Measurements from ENCODE around the gene PEX11B. TPM values are rescaled to one million over a fixed set of nuclear protein-coding genes. Genes with fewer than 3 reads are reported as not detected.

Gene PEX11B
- total RNA-seq, 1 experiment from 2014 or later: 16.1 TPM

- POLR2A ChIA-PET: interaction anchor here (0.5 to 1.1 kb wide), 8 partner anchors 32 to 161 kb away, joined by 3 to 12 read pairs (median 4); partner anchors contain the start of genes ANKRD34A, LIX1L, POLR3GL and RBM8A
- peak; percentile 95 to 97 for DNase-seq
- BruUV-seq (replicated peaks): no TSS peak
- H3K9me3 Mint-ChIP-seq (ENCODE audit: unreplicated experiment): no peaks in the 10 kb centered on the region
- H3K4me1 ChIP-seq: peaks cover 8% of the 10 kb centered on the region
- intact Hi-C loops (cut with micrococcal nuclease; ENCODE audit: unreplicated experiment): loop anchor here (1.0 to 5.0 kb wide), 8 partner anchors 12 to 145 kb away; partner anchors contain the start of genes ITGA10 and RBM8A
- no peak overlapping the region for H3K4me3 ChIP-seq (ENCODE audit: low read depth, low read length)
- no peaks in the 10 kb centered on the region for H3K36me3 Mint-ChIP-seq (ENCODE audit: insufficient read depth, unreplicated experiment)
- H3K4me3 Mint-ChIP-seq (ENCODE audit: unreplicated experiment): peak overlapping the region; percentile 66
- TF ChIP-seq, protein P1, sequence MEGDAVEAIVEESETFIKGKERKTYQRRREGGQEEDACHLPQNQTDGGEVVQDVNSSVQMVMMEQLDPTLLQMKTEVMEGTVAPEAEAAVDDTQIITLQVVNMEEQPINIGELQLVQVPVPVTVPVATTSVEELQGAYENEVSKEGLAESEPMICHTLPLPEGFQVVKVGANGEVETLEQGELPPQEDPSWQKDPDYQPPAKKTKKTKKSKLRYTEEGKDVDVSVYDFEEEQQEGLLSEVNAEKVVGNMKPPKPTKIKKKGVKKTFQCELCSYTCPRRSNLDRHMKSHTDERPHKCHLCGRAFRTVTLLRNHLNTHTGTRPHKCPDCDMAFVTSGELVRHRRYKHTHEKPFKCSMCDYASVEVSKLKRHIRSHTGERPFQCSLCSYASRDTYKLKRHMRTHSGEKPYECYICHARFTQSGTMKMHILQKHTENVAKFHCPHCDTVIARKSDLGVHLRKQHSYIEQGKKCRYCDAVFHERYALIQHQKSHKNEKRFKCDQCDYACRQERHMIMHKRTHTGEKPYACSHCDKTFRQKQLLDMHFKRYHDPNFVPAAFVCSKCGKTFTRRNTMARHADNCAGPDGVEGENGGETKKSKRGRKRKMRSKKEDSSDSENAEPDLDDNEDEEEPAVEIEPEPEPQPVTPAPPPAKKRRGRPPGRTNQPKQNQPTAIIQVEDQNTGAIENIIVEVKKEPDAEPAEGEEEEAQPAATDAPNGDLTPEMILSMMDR (IDR thresholded peaks at IDR 0.05; ENCODE audit: insufficient read depth in 1 of 2, low read depth in 1 of 2, low read length in 1 of 2, severe bottlenecking in 1 of 2, unreplicated experiment in 1 of 2): peak; percentile 91 to 95
- H3K9me3 ChIP-seq: no peaks in the 10 kb centered on the region
- H3K36me3 ChIP-seq (ENCODE audit: control insufficient read depth, insufficient read depth, low read length): no peaks in the 10 kb centered on the region
- no peaks in the 10 kb centered on the region for H3K27me3 ChIP-seq (replicated peaks; ENCODE audit: control insufficient read depth, insufficient read depth, low read length)
- H3K27ac Mint-ChIP-seq (ENCODE audit: unreplicated experiment): peak overlapping the region; percentile 84
- H3K27me3 Mint-ChIP-seq (ENCODE audit: insufficient read depth, unreplicated experiment): no peaks in the 10 kb centered on the region
- CTCF ChIA-PET: interaction anchor here (0.6 to 2.3 kb wide), 24 partner anchors 10 to 144 kb away, joined by 3 to 32 read pairs (median 4); partner anchors contain the start of genes ANKRD34A, ITGA10, LIX1L and NUDT17
- peaks cover 7% of the 10 kb centered on the region for H3K4me1 Mint-ChIP-seq (ENCODE audit: low read depth, unreplicated experiment)
These were observed 26.7 kb downstream of the PEX11B start for GRCh38 chr1:145891587-145892485.

DNA sequence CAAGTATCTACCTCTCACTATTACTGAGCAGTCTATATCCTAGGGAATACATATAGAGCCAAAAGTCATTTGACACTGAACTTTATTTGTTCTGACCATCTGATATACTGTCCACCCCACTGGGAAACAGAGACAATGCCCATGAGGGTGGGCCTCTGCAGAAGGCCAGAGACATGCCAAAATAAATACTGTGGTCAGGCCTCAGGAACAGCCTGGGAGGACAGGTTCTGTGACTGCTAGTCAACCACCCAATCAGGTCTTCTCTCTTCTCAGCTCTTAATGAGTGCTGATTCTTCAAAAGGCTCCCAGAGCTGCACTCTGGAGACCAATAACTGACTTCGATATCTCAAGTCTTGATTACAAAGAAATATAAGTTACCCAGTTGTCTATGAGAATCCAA lies 27.4 kb downstream of the PEX11B start:
- no peaks in the 10 kb centered on the region for H3K27me3 ChIP-seq (replicated peaks; ENCODE audit: control insufficient read depth, insufficient read depth, low read length)
- Mint-ChIP-seq H3K9me3 (ENCODE audit: unreplicated experiment) (no peaks in the 10 kb centered on the region), H3K27ac (ENCODE audit: unreplicated experiment) (no peak overlapping the region), H3K4me1 (ENCODE audit: low read depth, unreplicated experiment) (peaks cover 7% of the 10 kb centered on the region), H3K27me3 (ENCODE audit: insufficient read depth, unreplicated experiment) (no peaks in the 10 kb centered on the region), H3K36me3 (ENCODE audit: insufficient read depth, unreplicated experiment) (no peaks in the 10 kb centered on the region), H3K4me3 (ENCODE audit: unreplicated experiment) (no peak overlapping the region)
- BruUV-seq (replicated peaks): no TSS peak
- intact Hi-C loops (cut with micrococcal nuclease; ENCODE audit: unreplicated experiment): loop anchor here (5.0 kb wide), 2 partner anchors 36 to 146 kb away; partner anchors contain the start of gene RBM8A
- H3K9me3 ChIP-seq: no peaks in the 10 kb centered on the region
- TF ChIP-seq, protein P1 (IDR thresholded peaks at IDR 0.05; ENCODE audit: insufficient read depth in 1 of 2, low read depth in 1 of 2, low read length in 1 of 2, severe bottlenecking in 1 of 2, unreplicated experiment in 1 of 2): no peak
- peaks cover 8% of the 10 kb centered on the region for H3K4me1 ChIP-seq
- CTCF ChIA-PET: interaction anchor here (0.6 to 2.3 kb wide), 14 partner anchors 18 to 145 kb away, joined by 3 to 32 read pairs (median 4); partner anchors contain the start of genes ANKRD34A, ITGA10, LIX1L and NUDT17
- POLR2A ChIA-PET: interaction anchor here (0.7 to 1.1 kb wide), 4 partner anchors 31 to 67 kb away, joined by 3 to 5 read pairs (median 3); partner anchors contain the start of genes LIX1L and RBM8A
- DNase-seq: no peak
- no peaks in the 10 kb centered on the region for H3K36me3 ChIP-seq (ENCODE audit: control insufficient read depth, insufficient read depth, low read length)
- no peak overlapping the region for H3K4me3 ChIP-seq (ENCODE audit: low read depth, low read length)

DNA sequence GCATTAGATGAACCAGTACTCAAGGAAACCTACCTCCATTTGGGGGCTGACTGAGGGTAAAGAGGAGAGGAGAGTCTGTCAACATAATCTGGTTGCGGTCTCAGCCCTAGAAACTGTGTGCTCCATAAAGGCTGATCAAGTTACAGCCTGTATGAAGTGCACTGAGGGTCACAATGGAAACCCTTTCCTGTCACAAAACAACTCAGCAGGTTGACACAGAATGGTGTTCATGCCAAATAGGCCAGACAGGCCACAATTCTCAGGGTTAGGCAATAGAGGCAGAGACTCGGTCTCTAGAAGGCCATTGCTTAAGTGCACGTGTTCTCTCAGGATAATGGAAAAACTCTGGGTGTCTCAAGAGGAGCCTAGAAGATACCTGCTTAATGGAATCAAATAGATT lies 28.8 kb downstream of the PEX11B start:
- no peaks in the 10 kb centered on the region for H3K9me3 Mint-ChIP-seq (ENCODE audit: unreplicated experiment)
- DNase-seq: no peak
- no peak overlapping the region for H3K4me3 ChIP-seq (ENCODE audit: low read depth, low read length)
- H3K27ac Mint-ChIP-seq (ENCODE audit: unreplicated experiment): no peak overlapping the region
- no peak overlapping the region for H3K4me3 Mint-ChIP-seq (ENCODE audit: unreplicated experiment)
- no peaks in the 10 kb centered on the region for H3K36me3 ChIP-seq (ENCODE audit: control insufficient read depth, insufficient read depth, low read length)
- intact Hi-C loops (cut with micrococcal nuclease; ENCODE audit: unreplicated experiment): loop anchor here (5.0 kb wide), 2 partner anchors 38 to 148 kb away; partner anchors contain the start of gene RBM8A
- H3K36me3 Mint-ChIP-seq (ENCODE audit: insufficient read depth, unreplicated experiment): no peaks in the 10 kb centered on the region
- peaks cover 8% of the 10 kb centered on the region for H3K27me3 Mint-ChIP-seq (ENCODE audit: insufficient read depth, unreplicated experiment)
- no peaks in the 10 kb centered on the region for H3K9me3 ChIP-seq
- TF ChIP-seq, protein P1 (IDR thresholded peaks at IDR 0.05; ENCODE audit: insufficient read depth in 1 of 2, low read depth in 1 of 2, low read length in 1 of 2, severe bottlenecking in 1 of 2, unreplicated experiment in 1 of 2): no peak
- H3K4me1 Mint-ChIP-seq (ENCODE audit: low read depth, unreplicated experiment): peaks cover 16% of the 10 kb centered on the region
- no TSS peak for BruUV-seq (replicated peaks)
- H3K4me1 ChIP-seq: peaks cover 8% of the 10 kb centered on the region
- 0 out of 2 replicates have a peak, but pooled peaks cover 2% of the 10 kb centered on the region for H3K27me3 ChIP-seq (replicated peaks; ENCODE audit: control insufficient read depth, insufficient read depth, low read length)
- CTCF ChIA-PET: no interaction called here
- POLR2A ChIA-PET: no interaction called here

All from Caco-2 (cell line).